ENCODE data around the gene SKAP1. TPM values are rescaled to one million over a fixed set of nuclear protein-coding genes. Genes with fewer than 3 reads are reported as not detected.
"Not testable (repeated sequence)": the region's sequence is repeated elsewhere in the genome, so short reads cannot be mapped to it uniquely, and the experiment has no call there.

The SKAP1 gene
- total and polyA plus RNA-seq, 5 donors = 0.38 to 0.77 (median 0.54) TPM; not detected in 1

GRCh38 chr17:48384164-48384563, 45.9 kb downstream of the SKAP1 start:
- Histone ChIP-seq H3K9me3 (ENCODE audit: control insufficient read depth, low read length) (no peaks in the 10 kb centered on the region), H3K27ac (ENCODE audit: low read length) (no peak overlapping the region), H3K4me3 (ENCODE audit: low read length) (no peak overlapping the region), H3K27me3 (ENCODE audit: control insufficient read depth, insufficient read depth) (peaks cover 6% of the 10 kb centered on the region), H3K4me1 (ENCODE audit: control insufficient read depth, insufficient read depth, low read length) (no peaks in the 10 kb centered on the region)
- intact Hi-C loops (cut with DNase I) = no loop called here
- WGBS = 81% methylated on average over 3 of the region's 3 CpGs
- ATAC-seq (no peak), DNase-seq (no peak)

DNA sequence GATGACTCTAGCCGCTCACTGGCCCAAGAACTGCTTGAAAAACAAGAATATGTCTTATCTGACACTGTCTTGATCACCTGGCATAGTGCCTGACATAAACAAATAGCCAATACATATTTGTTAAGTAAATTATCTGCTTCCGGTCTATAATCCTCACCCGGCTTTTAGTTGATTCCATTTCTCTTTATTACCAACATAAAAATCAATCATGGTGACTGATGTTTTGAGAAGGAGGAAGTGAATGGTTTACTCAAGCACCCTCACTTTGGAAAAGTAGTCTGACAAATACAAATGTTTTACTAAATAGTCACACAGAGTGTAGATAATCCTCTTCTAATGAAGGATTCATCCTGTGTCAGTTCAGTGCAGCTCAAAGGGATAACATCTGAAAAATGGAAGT, 47.0 kb downstream of the SKAP1 start:
- ATAC-seq = no peak
- peaks cover 5% of the 10 kb centered on the region for H3K27me3 ChIP-seq (ENCODE audit: control insufficient read depth, insufficient read depth)
- 90% methylated on average over 3 of the region's 3 CpGs for WGBS

DNA sequence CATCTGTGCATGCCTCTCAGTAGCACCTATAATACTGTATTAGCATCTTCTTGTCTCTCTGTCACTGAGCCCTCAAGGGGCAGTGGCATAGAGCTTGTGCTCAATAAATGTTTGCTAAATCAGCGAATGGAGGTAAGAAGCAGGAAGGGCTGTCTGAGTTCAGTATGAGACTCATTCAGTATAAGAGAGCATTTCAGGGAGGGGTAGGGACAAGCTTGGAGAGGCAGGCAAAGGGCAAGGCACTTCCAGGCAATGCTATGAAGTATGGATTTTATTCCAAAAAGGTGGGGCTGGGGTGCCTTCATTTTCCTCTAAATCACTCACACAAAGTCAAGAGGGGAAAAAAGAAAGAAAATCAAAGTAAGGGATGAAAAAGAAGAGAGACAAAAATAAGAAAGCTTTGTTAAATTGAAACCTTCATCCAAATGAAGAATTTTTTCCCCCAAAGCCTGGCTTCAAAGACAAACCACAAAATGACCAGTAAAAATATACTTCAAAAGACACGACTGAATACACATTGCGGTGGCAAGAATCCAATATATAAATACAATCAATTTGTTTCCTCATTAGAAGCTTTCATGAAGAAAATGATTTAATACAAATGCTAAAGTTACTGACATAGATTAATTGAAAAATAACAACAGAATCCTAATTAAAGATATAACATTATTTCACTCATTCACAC, 51.2 kb downstream of the SKAP1 start:
- Histone ChIP-seq H3K4me1 (ENCODE audit: control insufficient read depth, insufficient read depth, low read length) (no peaks in the 10 kb centered on the region), H3K27me3 (ENCODE audit: control insufficient read depth, insufficient read depth) (peaks cover 5% of the 10 kb centered on the region), H3K27ac (ENCODE audit: low read length) (no peak overlapping the region), H3K9me3 (ENCODE audit: control insufficient read depth, low read length) (no peaks in the 10 kb centered on the region), H3K4me3 (ENCODE audit: low read length) (no peak overlapping the region)
- no peak for ATAC-seq
- WGBS = 80% methylated on average over 3 of the region's 3 CpGs
- DNase-seq = no peak
- intact Hi-C loops (cut with DNase I) = no loop called here

More for the DNA sequence above, 47.0 kb downstream of the SKAP1 start:
- DNase-seq = no peak
- intact Hi-C loops (cut with DNase I) = no loop called here
- Histone ChIP-seq H3K9me3 (ENCODE audit: control insufficient read depth, low read length) (no peaks in the 10 kb centered on the region), H3K4me1 (ENCODE audit: control insufficient read depth, insufficient read depth, low read length) (no peaks in the 10 kb centered on the region), H3K27ac (ENCODE audit: low read length) (no peak overlapping the region), H3K4me3 (ENCODE audit: low read length) (no peak overlapping the region)

- ATAC-seq = no peak
These were observed 51.8 kb downstream of the SKAP1 start for GRCh38 chr17:48378238-48378637.

GRCh38 chr17:48376682-48377325, 53.2 kb downstream of the SKAP1 start:
- Histone ChIP-seq H3K4me1 (ENCODE audit: control insufficient read depth, insufficient read depth, low read length) (no peaks in the 10 kb centered on the region), H3K27me3 (ENCODE audit: control insufficient read depth, insufficient read depth) (peaks cover 2% of the 10 kb centered on the region), H3K9me3 (ENCODE audit: control insufficient read depth, low read length) (no peaks in the 10 kb centered on the region), H3K4me3 (ENCODE audit: low read length) (no peak overlapping the region), H3K27ac (ENCODE audit: low read length) (no peak overlapping the region)
- intact Hi-C loops (cut with DNase I) = no loop called here
- ATAC-seq (no peak), DNase-seq (no peak)
- 74% methylated on average over 6 of the region's 6 CpGs for WGBS

More at GRCh38 chr17:48378238-48378637, 51.8 kb downstream of the SKAP1 start:
- no peak for DNase-seq
- H3K4me3 ChIP-seq (ENCODE audit: low read length) = no peak overlapping the region
- intact Hi-C loops (cut with DNase I) = no loop called here
- no peaks in the 10 kb centered on the region for H3K9me3 ChIP-seq (ENCODE audit: control insufficient read depth, low read length)
- 39% methylated on average over 3 of the region's 3 CpGs for WGBS
- H3K27me3 ChIP-seq (ENCODE audit: control insufficient read depth, insufficient read depth) = peaks cover 5% of the 10 kb centered on the region
- no peak overlapping the region for H3K27ac ChIP-seq (ENCODE audit: low read length)
- H3K4me1 ChIP-seq (ENCODE audit: control insufficient read depth, insufficient read depth, low read length) = no peaks in the 10 kb centered on the region

GRCh38 chr17:48375356-48375755, 54.7 kb downstream of the SKAP1 start:
- Histone ChIP-seq H3K4me1 (ENCODE audit: control insufficient read depth, insufficient read depth, low read length) (no peaks in the 10 kb centered on the region), H3K9me3 (ENCODE audit: control insufficient read depth, low read length) (no peaks in the 10 kb centered on the region), H3K27me3 (ENCODE audit: control insufficient read depth, insufficient read depth) (peaks cover under 1% of the 10 kb centered on the region), H3K4me3 (ENCODE audit: low read length) (no peak overlapping the region), H3K27ac (ENCODE audit: low read length) (no peak overlapping the region)
- 60% methylated on average over 1 of the region's 1 CpG for WGBS
- no peak for DNase-seq
- intact Hi-C loops (cut with DNase I) = no loop called here
- no peak for ATAC-seq

- ATAC-seq (no peak), DNase-seq (no peak)
- Histone ChIP-seq H3K4me3 (ENCODE audit: low read length) (no peak overlapping the region), H3K27ac (ENCODE audit: low read length) (no peak overlapping the region), H3K9me3 (ENCODE audit: control insufficient read depth, low read length) (no peaks in the 10 kb centered on the region), H3K27me3 (ENCODE audit: control insufficient read depth, insufficient read depth) (no peaks in the 10 kb centered on the region), H3K4me1 (ENCODE audit: control insufficient read depth, insufficient read depth, low read length) (no peaks in the 10 kb centered on the region)
- intact Hi-C loops (cut with DNase I) = no loop called here
- WGBS = 68% methylated on average over 1 of the region's 1 CpG
These were observed 55.3 kb downstream of the SKAP1 start for GRCh38 chr17:48374650-48375230.

GRCh38 chr17:48373883-48374282, 56.1 kb downstream of the SKAP1 start:
- H3K9me3 ChIP-seq (ENCODE audit: control insufficient read depth, low read length) = no peaks in the 10 kb centered on the region
- no peaks in the 10 kb centered on the region for H3K27me3 ChIP-seq (ENCODE audit: control insufficient read depth, insufficient read depth)
- intact Hi-C loops (cut with DNase I) = no loop called here
- no peak overlapping the region for H3K27ac ChIP-seq (ENCODE audit: low read length)
- DNase-seq = no peak
- no peaks in the 10 kb centered on the region for H3K4me1 ChIP-seq (ENCODE audit: control insufficient read depth, insufficient read depth, low read length)
- H3K4me3 ChIP-seq (ENCODE audit: low read length) = no peak overlapping the region
- WGBS = 82% methylated on average over 3 of the region's 3 CpGs
- no peak for ATAC-seq

GRCh38 chr17:48373130-48373830, 56.7 kb downstream of the SKAP1 start:
- intact Hi-C loops (cut with DNase I) = no loop called here
- ATAC-seq = no peak
- no peaks in the 10 kb centered on the region for H3K27me3 ChIP-seq (ENCODE audit: control insufficient read depth, insufficient read depth)
- H3K9me3 ChIP-seq (ENCODE audit: control insufficient read depth, low read length) = no peaks in the 10 kb centered on the region
- 59% methylated on average over 2 of the region's 2 CpGs for WGBS
- H3K4me3 ChIP-seq (ENCODE audit: low read length) = no peak overlapping the region
- DNase-seq = no peak
- no peak overlapping the region for H3K27ac ChIP-seq (ENCODE audit: low read length)
- H3K4me1 ChIP-seq (ENCODE audit: control insufficient read depth, insufficient read depth, low read length) = no peaks in the 10 kb centered on the region

DNA sequence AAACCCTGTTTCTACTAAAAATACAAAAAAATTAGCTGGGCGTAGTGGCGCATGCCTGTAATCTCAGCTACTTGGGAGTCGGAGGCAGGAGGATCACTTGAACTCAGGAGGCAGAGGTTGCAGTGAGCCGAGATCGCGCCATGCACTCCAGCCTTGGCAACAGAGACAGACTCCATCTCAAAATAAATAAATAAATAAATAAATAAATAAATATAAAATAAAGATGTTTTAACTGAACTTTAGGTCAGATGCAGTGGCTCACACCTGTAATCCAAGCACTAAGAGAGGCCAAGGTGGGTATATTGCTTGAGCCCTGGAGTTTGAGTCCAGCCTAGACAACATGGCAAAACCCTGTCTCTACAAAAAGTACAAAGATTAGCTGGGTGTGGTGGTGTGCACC, 61.0 kb downstream of the SKAP1 start:
- WGBS = 88% methylated on average over 6 of the region's 6 CpGs

GRCh38 chr17:48368352-48368908, 61.6 kb downstream of the SKAP1 start:
- H3K27ac ChIP-seq (ENCODE audit: low read length) = no peak overlapping the region
- peaks cover 2% of the 10 kb centered on the region for H3K27me3 ChIP-seq (ENCODE audit: control insufficient read depth, insufficient read depth)
- H3K9me3 ChIP-seq (ENCODE audit: control insufficient read depth, low read length) = no peaks in the 10 kb centered on the region
- 55% methylated on average over 3 of the region's 3 CpGs for whole genome bisulfite sequencing
- DNase-seq = no peak
- intact Hi-C loops (cut with DNase I) = no loop called here
- no peak for ATAC-seq
- H3K4me3 ChIP-seq (ENCODE audit: low read length) = no peak overlapping the region
- no peaks in the 10 kb centered on the region for H3K4me1 ChIP-seq (ENCODE audit: control insufficient read depth, insufficient read depth, low read length)

More for the DNA sequence above, 61.0 kb downstream of the SKAP1 start:
- DNase-seq; intact Hi-C loops (cut with DNase I); H3K27me3 ChIP-seq (ENCODE audit: control insufficient read depth, insufficient read depth); ATAC-seq; H3K9me3 ChIP-seq (ENCODE audit: control insufficient read depth, low read length); H3K27ac ChIP-seq (ENCODE audit: low read length); H3K4me1 ChIP-seq (ENCODE audit: control insufficient read depth, insufficient read depth, low read length); H3K4me3 ChIP-seq (ENCODE audit: low read length): not testable (repeated sequence)
